Midbrain (tissue), 1 donor: ENCODE measurements around the gene AEBP1.

ENCODE experiments used
- DNase-seq: peaks from one replicate; lab custom pipeline; 2025; lab: John Stamatoyannopoulos, UW

The AEBP1 gene

GRCh38 chr7:44103923-44104859, at the start of gene AEBP1:
Gene AEBP1, plus strand, starts transcription at chr7:44104345. Its CDS starts 321 bp downstream, at chr7:44104666.
- no peak for DNase-seq

- DNase-seq = no peak
These were observed 47.5 kb upstream of the AEBP1 start for GRCh38 chr7:44056681-44057080.

GRCh38 chr7:44057181-44057848, 46.8 kb upstream of the AEBP1 start:
- no peak for DNase-seq

DNA sequence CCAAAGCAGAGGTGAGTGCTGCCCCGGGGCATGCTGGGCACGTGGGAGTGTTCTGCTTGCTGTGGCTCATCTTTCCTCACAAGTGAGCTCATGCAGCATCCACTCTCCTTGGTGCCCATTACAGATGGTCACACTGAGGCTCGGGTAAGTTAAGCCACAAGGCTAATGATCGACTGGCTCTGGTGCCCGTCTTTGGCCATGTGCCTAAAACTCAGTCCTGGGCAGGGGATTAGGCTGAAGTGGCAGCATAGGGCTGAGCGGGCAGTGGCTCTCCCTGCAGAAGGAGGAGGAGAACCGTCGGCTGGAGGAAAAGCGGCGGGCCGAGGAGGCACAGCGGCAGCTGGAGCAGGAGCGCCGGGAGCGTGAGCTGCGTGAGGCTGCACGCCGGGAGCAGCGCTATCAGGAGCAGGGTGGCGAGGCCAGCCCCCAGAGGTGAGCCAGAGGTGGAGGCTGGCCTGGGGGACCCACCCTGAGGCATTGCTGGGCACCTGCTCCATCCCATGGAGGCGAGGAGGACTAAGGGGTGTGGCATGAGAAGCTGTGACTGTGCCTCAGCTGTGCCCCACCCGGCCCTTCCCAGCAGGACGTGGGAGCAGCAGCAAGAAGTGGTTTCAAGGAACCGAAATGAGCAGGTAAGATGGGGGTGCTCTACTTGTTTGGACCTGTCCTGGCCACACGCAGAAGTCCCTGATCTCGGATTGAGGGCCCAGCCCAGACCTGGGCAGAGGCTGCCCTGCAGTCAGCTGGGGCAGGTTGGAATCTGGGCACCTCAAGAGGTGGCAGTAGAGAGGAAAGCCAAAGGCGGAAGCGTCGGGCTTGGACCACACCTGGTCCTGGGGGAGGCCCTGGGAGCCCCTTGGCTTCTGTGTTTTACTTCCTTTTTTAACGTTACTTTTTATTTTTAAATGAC, 46.0 kb upstream of the AEBP1 start:
- DNase-seq = no peak

DNA sequence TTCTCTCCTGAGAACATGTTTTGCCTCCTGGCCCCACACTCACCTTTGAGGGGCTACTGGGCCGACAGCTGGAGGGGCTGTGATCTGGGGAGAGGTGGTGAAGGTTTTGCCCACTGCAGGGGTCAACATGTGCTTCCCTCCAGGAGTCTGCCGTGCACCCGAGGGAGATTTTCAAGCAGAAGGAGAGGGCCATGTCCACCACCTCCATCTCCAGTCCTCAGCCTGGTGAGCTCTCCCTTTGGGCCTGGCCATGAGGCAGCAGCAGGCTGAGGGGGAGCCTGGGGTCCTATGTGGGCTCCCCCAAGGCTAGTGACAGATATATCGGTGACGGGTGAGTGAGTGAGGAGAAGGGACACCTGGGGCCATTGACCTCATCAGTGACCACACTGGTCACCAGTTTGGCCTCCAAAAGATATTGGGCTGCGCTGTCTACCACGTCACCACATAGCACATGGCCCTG, 45.4 kb upstream of the AEBP1 start:
- no peak for DNase-seq

DNA sequence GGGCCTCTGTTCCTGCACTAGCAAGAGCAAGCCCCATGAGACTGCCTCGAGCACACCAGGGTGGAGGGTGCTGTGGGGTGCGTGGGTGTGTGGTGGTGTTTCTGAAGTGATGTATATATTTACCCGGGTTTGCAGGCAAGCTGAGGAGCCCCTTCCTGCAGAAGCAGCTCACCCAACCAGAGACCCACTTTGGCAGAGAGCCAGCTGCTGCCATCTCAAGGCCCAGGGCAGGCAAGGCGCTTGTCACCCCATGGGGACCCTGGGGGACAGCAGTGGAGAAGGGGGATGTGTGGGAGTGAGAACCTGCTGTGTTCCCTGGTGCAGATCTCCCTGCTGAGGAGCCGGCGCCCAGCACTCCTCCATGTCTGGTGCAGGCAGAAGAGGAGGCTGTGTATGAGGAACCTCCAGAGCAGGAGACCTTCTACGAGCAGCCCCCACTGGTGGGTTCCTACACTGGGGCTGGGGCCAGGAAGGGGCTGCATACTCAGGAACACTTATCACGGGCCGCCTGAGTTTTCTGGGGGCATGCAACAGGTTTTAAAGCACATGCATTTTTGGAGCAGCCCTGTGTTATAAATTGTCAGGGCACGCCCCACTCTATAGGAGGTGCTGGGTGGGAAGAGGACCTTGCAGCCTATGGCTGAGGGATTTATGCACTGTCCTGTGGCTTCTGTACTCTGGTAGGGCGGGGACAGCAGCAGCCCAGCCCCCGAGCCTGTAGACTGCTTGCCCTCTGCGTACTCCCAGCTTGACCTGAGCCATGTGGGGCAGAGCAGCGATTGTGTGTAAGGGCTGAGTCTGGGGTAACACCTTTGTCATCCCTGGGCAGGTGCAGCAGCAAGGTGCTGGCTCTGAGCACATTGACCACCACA, 44.7 kb upstream of the AEBP1 start:
- DNase-seq = no peak

GRCh38 chr7:44060091-44060947, 43.8 kb upstream of the AEBP1 start:
- no peak for DNase-seq

DNA sequence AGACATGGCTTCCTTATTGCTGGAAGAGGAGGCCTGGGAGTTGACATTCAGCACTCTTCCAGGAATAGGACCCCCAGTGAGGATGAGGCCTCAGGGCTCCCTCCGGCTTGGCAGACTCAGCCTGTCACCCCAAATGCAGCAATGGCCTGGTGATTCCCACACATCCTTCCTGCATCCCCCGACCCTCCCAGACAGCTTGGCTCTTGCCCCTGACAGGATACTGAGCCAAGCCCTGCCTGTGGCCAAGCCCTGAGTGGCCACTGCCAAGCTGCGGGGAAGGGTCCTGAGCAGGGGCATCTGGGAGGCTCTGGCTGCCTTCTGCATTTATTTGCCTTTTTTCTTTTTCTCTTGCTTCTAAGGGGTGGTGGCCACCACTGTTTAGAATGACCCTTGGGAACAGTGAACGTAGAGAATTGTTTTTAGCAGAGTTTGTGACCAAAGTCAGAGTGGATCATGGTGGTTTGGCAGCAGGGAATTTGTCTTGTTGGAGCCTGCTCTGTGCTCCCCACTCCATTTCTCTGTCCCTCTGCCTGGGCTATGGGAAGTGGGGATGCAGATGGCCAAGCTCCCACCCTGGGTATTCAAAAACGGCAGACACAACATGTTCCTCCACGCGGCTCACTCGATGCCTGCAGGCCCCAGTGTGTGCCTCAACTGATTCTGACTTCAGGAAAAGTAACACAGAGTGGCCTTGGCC, 43.0 kb upstream of the AEBP1 start:
- no peak for DNase-seq

DNA sequence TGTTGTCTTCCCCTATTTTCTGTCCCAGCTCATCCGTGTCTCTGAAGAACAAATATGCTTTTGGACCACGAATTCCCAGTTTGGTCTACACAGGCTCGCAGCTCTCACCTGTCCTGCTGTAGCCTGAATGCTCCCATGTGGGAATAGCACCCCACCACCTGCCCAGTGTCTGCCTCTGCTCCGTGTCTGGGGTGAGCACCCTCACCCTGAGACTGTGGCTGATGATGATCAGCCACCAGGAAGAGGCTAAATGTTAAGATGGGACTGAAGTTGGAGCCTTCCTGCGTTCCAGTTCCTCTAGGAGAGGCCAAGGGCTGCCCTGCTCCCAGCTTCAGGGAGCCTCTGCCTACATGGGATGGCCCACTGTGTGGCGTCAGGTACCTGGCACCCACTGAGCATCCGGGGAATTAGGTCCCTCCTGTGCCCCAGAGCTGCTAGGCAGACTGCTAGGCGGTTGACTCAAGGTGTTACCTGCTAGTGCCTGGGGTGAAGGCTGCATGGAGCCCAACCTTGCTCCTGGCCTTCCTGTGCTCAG, 42.4 kb upstream of the AEBP1 start:
- DNase-seq = no peak

DNA sequence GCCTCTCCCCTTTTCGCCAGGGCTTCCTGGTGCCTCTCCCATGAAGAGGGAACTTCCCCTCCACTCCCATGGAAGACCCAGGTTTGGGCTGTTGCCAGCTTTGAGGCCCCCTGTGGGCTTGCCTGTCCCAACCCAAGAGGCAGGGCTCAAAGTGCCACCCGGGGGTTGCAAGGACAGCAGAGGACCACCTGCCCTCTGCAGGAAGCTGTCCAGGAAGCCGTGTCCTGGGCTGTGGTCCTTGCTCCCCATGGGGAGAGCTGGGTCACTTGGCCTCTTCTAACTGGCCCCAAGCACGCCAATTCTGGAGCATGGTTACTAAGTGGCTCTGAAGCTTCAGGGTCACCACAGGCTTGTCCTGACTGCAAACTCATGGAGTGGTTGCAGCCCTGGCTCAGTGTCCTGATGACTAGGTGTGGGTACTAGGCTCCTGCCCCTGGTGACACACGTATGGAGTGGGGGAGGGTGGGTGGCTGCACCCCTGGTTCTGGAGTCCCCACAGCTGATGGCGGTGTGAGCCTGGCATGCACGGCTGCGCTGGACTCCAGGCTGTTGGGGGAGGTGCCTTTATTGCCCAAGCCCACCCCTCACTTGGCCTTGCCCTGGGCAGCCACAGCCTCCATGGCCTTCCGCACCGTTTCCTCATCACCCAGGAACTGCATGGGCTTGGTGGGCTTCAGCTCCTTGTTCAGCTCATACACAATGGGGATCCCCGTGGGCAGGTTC, 41.8 kb upstream of the AEBP1 start:
- DNase-seq = no peak

DNA sequence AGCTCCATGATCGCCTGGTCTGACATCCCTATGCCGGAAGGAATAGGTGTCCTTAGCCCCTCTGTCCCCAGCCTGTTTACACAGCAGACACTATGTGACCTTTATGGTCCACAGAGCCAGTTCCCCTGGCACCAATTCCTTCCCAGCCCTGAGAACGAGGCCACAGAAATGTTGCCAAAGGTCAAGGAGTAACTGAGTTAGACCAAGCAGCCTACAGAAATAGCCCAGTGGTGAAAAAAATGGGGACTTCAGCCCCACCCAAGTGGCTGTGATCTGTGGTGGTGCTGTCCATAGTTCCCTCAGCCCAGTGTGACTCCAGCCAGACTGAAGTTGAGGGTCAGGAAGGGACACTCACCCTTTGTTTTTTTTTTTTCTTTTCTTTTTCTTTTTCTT, 41.2 kb upstream of the AEBP1 start:
- no peak for DNase-seq

DNA sequence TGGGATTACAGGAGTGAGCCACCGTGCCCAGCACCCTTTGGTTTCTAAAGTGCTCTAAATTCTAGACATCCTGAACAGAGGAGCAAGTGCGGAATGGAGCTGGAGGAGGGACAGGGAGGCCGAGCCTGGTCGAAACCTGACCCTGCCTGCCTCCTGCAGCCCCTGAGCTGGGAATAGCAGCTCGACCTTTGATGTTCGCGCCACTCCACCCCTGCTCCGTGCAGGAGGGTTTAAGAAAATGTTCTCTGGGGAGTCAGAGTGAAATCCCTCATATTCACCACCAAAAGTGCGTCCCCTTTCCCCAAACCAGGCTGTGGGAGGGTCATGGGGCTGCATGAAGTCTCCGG, 40.6 kb upstream of the AEBP1 start:
- no peak for DNase-seq

DNA sequence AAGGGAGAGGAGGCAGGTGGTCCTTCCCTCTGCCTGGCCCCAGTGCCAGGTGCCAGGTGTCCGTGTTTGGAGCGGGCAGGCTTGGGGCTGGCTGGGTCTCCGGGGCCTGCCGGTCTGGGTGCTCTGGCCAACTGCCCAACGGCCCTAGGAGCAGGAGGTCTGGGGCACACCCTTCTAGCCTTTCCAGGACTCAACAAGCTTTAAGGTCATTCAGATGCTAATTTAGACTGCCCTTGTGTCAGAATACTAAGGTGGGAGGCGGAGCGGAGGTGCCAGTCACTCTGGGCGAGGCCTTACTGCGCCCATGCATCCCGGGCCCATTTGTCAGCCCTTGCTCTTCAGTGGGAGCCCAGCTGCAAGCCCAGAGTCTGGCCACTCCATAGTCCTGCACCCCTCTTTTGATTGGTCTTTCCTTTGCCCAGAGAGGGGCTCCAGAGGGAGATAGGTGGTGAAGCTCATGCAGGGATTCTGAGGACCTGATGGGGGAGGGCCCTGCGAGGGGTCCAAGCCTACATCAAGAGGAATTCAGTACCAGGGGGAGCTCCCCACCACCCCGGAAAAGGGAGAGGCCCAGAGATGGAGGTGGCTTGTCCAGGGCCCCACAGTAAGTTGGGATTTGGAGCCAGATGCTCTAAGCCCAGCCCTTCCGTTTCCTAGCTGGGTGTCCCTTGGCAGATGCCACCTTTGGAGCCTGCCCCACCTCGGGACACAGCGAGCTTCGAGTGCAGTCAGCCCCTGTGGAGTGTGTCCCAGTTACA, 40.1 kb upstream of the AEBP1 start:
- no peak for DNase-seq

GRCh38 chr7:44064791-44065430, 39.2 kb upstream of the AEBP1 start:
- DNase-seq = no peak

DNA sequence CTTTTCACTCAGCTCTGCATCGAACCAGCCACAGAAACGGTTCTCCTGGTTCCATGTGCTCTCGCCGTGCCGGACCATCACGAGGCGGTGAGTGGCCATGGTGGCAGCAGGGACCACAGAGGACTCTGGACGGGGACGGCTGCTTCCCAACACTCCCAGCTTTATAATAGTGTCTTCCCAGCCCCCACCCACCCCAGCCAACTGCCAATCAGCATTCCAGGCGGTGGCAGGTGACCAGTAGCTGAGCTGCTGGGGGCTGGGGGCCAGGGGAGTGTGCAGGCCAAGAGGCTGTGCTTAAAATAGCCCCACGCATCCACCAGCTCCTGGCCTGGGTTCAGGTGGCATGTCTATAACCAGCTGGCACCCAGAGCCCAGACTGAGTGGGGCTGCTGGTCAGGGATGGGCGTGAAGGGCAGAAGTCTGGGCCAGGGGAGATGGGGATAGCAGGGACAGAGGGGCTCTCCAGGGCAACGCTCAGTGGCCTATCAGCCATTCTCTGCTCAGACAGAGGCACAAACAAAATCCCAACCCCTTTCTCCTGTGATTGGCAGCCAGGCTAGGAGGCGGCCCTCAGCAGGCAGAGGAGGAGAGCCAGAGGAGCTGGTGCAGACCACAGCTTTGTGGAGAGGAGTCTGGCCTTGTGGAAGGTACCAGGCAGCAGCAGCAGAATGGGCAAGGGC, 38.6 kb upstream of the AEBP1 start, which contains the start of gene PGAM2:
Gene PGAM2 (minus strand): TSS at position 137 of the 680 bp plus-strand sequence. CDS start 38 bp downstream, at position 99.
- peak; percentile 50 for DNase-seq

GRCh38 chr7:44066111-44066460, 38.1 kb upstream of the AEBP1 start:
- DNase-seq = no peak
